Measurements from ENCODE around the gene LRP1-AS.

DNA sequence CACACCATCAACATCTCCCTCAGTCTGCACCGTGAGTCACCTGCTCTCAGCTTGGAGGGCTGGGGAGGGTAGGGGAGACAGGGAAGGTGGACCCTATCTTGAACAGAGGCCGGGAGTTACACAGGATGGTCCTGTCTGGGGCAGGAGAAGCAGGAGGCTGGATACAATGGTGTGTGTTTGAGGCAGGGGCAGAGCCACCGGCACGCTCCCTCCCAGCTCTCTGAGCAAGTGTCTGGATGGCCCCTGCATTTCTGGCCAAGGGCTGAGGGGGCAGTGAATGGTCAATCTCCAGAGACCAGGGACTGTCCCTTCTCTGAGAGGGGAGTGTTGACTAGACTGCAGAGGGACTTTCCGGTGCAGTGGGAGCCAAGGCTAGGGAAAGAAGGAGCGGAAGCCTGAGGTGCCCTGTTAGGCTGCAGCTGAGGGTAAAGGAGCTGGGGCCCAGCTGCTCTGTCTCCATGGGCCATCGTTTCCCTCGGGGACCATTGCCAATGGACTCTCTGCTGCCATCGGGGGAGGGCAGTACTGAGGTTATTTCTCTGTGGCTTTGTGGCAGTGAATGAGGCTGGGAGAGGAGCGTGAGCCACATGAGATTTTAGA, 1.9 kb downstream of the LRP1-AS start:
- TF ChIP-seq CTCF (IDR thresholded peaks at IDR 0.05), result no peak
- no peak for TF ChIP-seq POLR2AphosphoS5 (IDR thresholded peaks at IDR 0.05)
- no peak for TF ChIP-seq POLR2A (IDR thresholded peaks at IDR 0.05)

All from sigmoid colon (tissue), 4 donors.